Epithelial cell of esophagus (primary cell): Measurements from ENCODE around the gene CHRM1.
"Not testable (repeated sequence)": the region's sequence is repeated elsewhere in the genome, so short reads cannot be mapped to it uniquely, and the experiment has no call there.

Experiments
- DNase-seq: peaks from one replicate; pipeline ENCODE4 v3.0.0; 2010; ENCODE audit warnings: low read depth
- H3K4me3 ChIP-seq: 2 replicates; pipeline ENCODE4 v1.5.1; 2011; ENCODE audit warnings: mild to moderate bottlenecking, low read length, control low read depth
- CTCF ChIP-seq: IDR thresholded peaks from 2 replicates; pipeline ENCODE4 v1.5.1; 2011; ENCODE audit warnings: low read depth, mild to moderate bottlenecking, low read length, control low read depth, inconsistent platforms; ENCODE audit not compliant: insufficient read depth; ENCODE audit errors: missing control alignments

CHRM1 gene

GRCh38 chr11:62876712-62877111, 44.5 kb downstream of the CHRM1 start:
- TF ChIP-seq CTCF, result no peak
- no peak for DNase-seq
- H3K4me3 ChIP-seq, result no peak overlapping the region

- no peak for DNase-seq
- TF ChIP-seq CTCF, result no peak
- no peak overlapping the region for H3K4me3 ChIP-seq
Observed at GRCh38 chr11:62875698-62876478, 45.3 kb downstream of the CHRM1 start.

- TF ChIP-seq CTCF, result no peak
- DNase-seq, result no peak
- no peak overlapping the region for H3K4me3 ChIP-seq
Observed at GRCh38 chr11:62874851-62875250, 46.3 kb downstream of the CHRM1 start.

GRCh38 chr11:62865635-62866034, 55.5 kb downstream of the CHRM1 start:
- no peak for DNase-seq
- TF ChIP-seq CTCF, result no peak
- no peak overlapping the region for H3K4me3 ChIP-seq

- no peak for TF ChIP-seq CTCF
- DNase-seq, result no peak
- no peak overlapping the region for H3K4me3 ChIP-seq
Observed at GRCh38 chr11:62863687-62864335, 57.4 kb downstream of the CHRM1 start.

GRCh38 chr11:62861564-62862192, 59.5 kb downstream of the CHRM1 start:
- DNase-seq, result not testable (repeated sequence)

GRCh38 chr11:62860835-62861563, 60.2 kb downstream of the CHRM1 start:
- no peak for DNase-seq
- no peak for TF ChIP-seq CTCF
- H3K4me3 ChIP-seq, result no peak overlapping the region

More at GRCh38 chr11:62861564-62862192, 59.5 kb downstream of the CHRM1 start:
- not testable (repeated sequence) for H3K4me3 ChIP-seq

- DNase-seq, H3K4me3 ChIP-seq: not testable (repeated sequence)
Observed at GRCh38 chr11:62859281-62859703, 61.9 kb downstream of the CHRM1 start.
